ENCODE data around the gene TPPP2.
"Not testable (repeated sequence)": the region's sequence is repeated elsewhere in the genome, so short reads cannot be mapped to it uniquely, and the experiment has no call there.

The TPPP2 gene

DNA sequence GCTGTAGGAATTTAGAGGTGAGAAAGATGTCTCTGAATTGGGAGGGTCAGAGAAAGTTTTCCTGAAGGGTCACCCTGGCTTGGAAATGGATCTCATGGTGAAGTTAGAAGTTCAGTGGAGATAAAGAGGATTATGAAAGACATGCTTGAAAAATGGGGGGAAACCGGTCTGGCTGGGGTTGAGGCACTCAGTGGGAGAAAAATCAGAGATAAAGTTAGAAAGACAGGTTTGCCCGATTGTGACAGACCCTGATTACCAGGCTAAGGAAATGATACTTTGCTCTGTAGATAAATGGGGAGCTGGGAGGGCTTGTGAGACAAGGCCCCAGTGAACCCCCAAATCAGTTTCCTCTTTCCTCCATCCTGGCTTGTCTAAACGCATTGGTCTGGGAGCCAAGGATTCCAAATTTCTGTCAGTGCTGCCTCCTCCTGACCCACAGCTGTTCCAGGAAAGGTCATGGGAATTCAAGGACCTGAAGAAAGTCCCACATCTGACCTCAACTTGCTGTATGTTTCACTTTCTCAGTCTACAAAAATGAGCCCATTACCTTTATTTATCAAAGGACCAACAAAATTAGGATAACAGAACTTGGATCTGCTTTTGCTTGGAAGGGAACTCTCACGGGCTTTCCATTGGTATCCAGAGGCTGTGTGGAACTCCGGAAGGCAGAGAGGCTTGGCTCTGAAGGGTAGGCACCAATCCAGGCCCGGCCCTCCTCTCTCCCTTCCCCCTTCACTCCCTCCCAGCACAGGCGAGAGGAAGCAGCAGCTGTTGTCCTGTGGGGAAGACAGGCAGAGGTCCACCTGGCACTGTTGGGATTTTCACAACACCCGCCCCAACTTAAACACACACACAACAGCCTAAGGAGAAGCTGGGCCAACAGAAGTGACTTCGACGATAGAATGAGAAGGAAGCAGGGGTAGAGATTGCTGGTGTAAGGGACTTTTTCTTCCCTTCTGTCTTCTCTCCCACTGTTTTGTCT is 8.7 kb downstream of the TPPP2 start:
- no peak for DNase-seq (ENCODE audit: low read depth)

DNA sequence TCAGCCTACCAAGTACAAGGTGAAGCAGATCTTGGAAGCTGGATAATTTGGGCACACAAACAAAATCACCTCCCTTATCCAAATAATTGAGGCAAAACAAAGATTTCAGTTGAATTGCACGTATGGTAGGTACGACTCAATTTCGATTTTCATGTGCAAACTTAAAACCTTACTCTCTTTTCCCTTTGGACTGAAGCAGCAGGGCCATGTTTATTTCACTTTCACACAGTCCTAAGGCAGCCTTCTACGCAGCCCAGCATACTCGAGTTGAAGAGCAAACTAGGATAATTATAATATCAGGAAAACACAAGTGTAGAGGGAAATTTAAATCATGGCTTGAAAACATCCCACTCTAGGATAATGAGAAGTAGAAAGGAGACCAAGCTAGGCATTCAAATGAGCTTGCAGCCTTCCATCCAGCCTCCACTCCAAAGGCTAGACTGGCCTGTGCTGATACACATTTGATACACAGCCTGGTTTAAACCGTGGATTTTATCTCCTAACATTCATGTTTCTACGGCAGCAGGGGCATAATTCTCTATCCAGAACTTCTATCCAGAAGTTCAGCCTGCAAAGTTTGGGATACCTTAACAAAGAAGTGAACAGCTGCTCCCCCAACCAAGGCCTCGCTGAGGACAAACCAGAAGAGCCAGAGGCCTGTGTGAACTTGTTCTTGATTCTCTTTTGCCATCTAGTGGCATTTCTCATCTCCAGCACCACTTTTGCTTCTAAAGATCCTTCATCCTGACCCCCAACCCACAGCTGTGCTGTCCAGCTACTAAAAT is 9.8 kb downstream of the TPPP2 start:
- no peak for DNase-seq (ENCODE audit: low read depth)

DNA sequence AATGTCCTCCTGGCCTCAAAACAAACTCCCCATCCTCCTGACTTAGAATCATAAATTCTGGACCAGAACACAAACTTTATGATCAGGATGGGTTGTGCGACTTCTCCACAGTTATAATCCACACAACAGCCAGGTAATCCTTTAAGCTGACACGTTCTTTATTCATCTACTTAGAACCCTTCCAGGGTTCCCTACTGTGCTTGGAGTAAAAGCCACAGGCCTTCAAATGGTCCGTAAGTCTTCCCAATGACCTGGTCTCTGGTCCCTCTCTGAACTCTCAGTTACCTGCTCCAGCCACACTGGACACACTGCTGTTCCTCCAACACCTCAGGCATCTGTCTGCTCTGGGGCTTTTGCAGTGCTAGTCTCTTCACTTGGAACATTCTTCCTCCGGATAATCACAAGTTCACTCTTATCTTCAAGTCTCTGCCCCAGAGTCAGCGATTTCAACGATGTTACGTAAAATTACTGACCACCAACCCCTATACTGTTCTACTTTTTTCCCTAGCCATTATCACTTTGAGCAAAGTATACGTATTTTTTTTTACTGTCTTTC is 10.4 kb downstream of the TPPP2 start:
- no peak for DNase-seq (ENCODE audit: low read depth)

DNA sequence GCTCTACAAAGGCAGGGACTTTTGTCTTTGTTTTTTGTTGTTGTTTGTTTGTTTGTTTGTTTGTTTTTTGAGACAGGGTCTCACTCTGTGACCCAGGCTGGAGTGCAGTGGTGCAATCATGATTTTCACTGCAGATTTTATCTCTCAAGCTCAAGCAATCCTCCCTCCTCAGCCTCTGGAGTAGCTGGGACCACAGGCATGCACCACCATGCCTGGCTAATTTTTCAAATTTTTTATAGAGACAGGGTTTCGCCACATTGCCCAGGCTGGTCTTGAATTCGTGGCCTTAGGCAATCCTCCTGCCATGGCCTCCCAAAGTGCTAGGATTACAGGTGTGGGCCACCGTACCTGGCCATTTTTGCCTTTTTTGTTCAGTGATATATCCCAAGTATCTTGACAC is 10.9 kb downstream of the TPPP2 start:
- not testable (repeated sequence) for DNase-seq (ENCODE audit: low read depth)

DNA sequence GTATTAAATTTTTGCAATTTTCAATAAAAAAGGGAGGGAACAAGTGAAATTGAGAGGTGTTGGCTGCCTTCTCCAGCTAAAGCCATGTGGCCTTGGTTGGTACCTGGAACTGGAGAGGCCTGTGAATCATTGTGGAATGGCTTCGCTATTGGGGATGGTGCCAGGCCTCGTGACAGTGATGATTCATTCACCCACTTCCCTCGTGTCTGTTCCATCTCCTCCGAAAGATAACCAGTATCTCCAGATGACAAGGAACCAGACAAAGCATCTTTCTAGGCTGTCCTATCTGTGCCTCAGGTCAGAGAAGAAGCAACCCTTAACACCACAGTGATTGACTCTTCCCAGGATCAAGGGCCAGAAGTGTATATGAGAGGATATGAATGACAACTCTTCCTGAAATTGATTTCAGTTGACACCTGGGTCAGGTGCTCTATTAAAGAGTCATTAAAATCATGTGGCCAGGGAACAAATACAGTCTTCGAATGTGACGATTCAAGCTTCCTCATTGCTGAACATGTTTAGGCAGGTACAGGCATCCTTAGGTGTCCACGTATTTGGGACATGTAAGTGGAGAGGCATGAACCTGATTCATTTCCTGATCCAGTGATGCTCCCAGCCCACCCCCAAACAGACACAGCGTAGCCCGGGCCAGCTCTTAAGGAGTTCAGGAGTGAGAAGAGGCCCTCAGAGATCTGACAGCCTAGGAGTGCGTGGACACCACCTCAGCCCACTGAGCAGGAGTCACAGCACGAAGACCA is 11.8 kb downstream of the TPPP2 start, which contains the start of gene RNASE7:
Gene RNASE7 (plus strand): TSS at position 687 of the 758 bp plus-strand sequence. CDS start 631 bp downstream, outside the sequence.
- DNase-seq (ENCODE audit: low read depth) = no peak

DNA sequence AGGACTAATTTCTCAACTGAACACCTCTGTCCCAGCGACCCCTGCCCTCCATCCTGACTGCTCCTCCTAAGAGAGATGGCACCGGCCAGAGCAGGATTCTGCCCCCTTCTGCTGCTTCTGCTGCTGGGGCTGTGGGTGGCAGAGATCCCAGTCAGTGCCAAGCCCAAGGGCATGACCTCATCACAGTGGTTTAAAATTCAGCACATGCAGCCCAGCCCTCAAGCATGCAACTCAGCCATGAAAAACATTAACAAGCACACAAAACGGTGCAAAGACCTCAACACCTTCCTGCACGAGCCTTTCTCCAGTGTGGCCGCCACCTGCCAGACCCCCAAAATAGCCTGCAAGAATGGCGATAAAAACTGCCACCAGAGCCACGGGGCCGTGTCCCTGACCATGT is 12.9 kb downstream of the TPPP2 start:
- no peak for DNase-seq (ENCODE audit: low read depth)

DNA sequence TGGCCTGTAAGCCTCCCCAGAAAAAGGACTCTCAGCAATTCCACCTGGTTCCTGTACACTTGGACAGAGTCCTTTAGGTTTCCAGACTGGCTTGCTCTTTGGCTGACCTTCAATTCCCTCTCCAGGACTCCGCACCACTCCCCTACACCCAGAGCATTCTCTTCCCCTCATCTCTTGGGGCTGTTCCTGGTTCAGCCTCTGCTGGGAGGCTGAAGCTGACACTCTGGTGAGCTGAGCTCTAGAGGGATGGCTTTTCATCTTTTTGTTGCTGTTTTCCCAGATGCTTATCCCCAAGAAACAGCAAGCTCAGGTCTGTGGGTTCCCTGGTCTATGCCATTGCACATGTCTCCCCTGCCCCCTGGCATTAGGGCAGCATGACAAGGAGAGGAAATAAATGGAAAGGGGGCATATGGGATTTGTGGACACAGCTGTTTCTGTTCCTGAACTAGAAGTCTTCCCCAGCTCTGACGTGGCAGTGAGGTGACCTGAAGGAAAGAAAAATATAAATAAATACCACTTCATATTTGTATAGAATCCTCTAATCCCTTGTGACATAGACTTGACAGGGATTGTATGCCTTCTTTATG is 13.5 kb downstream of the TPPP2 start:
- DNase-seq (ENCODE audit: low read depth) = no peak

DNA sequence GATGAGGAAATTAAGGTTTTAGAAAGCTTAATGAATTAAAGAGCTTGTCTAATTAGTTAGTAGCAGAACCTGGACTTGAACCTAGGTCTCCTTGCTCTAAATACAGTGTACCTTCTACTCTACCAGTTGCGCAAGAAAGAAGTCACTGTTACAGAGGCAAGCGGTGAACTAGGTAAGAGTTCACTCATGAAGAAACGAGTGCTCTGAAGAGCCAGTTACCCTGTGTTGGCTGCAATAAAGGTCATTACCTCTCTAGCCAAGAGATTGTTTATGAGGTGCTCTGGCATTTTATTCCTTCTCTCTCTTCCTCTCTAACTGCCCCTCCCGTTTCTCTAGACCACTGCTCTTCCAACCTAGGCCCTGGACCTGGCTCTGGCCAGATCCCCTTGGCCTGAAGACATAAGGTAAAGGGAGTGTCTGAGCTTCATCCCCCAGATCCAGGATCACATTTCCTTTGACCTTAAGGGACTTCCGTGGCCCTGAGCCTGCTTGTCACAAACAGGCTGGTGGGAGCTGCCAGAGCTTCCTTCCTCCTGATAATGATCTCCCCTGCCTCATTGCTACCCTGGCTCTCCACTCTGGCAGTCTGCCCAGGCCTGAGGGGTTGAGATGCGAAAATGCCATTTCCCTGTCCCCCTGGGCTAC is 14.1 kb downstream of the TPPP2 start:
- DNase-seq (ENCODE audit: low read depth) = no peak

DNA sequence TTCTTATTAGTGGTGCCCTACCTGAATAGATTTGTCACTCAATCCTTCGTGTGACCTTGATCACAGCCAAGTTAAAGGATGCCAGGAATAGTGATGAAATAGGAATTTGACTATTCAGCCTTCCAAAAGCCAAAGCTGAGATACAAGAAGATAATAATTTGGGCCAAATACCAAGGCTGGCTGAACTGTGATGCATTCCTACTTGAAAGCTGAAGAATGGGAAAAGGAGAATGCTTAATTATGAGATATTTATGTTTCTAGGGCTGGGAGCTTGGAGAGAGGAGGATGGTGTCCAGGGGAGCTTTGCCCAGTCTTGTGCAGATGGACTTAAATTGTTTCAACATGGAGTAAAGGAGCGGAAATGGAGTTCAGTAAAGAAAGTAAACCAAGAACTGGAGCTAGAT is 17.4 kb downstream of the TPPP2 start:
- no peak for DNase-seq (ENCODE audit: low read depth)

DNA sequence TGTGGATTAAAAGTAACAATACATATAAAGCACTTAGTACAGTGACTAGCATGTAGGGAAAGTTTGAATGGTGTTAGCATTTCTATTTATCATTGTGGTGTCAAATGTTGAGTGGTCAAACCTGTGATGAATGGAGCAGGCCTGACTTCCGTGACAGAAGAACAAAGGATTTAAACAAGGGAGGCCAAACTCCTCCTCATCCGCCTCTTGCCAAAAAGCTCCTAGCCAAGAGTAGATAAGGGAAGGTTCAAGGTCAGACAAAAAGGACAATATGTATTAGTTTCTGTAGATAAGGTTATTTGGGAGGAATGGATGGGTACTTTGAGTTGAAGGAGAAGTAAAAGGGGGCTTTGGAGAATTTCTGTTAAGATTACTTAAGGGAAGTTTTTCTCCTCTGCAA is 18.6 kb downstream of the TPPP2 start:
- DNase-seq (ENCODE audit: low read depth) = no peak

DNA sequence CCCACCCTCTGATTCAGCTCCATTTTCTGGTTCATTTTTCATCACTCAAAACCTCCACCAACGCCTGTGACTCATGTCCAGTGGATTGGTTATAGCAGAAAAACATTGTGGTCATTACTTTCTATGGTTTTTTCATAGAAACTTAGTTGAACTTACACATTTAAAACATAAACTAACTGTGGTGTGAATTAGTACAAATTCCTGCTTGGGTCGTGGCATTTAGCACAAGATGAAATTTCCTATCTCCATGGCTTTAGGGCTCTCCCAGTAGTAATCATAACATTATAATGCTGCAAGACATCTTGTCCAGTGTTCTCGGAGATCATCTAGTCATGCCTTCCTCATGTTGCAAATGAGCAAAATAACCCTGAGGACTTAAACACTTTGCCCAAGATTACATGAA is 19.3 kb downstream of the TPPP2 start:
- DNase-seq (ENCODE audit: low read depth) = no peak

DNA sequence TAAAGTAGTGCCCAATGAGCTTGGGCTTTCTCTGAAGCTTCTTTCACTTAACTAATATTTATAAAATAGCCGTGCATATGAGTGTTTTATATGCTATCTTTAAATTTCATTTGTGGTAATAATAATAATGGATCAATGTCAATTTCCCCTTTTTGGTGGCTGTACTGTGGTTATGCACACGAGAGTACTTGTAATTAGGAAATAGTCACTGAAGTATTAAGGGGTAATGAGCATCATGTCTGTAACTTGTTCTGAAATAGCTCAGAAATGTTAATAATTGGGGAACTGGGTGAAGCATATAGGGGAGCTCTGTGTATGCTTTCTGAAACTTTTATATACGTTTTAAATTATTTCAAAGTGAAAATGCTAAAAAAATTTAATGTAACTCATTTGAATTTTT is 20.6 kb downstream of the TPPP2 start:
- DNase-seq (ENCODE audit: low read depth) = no peak

DNA sequence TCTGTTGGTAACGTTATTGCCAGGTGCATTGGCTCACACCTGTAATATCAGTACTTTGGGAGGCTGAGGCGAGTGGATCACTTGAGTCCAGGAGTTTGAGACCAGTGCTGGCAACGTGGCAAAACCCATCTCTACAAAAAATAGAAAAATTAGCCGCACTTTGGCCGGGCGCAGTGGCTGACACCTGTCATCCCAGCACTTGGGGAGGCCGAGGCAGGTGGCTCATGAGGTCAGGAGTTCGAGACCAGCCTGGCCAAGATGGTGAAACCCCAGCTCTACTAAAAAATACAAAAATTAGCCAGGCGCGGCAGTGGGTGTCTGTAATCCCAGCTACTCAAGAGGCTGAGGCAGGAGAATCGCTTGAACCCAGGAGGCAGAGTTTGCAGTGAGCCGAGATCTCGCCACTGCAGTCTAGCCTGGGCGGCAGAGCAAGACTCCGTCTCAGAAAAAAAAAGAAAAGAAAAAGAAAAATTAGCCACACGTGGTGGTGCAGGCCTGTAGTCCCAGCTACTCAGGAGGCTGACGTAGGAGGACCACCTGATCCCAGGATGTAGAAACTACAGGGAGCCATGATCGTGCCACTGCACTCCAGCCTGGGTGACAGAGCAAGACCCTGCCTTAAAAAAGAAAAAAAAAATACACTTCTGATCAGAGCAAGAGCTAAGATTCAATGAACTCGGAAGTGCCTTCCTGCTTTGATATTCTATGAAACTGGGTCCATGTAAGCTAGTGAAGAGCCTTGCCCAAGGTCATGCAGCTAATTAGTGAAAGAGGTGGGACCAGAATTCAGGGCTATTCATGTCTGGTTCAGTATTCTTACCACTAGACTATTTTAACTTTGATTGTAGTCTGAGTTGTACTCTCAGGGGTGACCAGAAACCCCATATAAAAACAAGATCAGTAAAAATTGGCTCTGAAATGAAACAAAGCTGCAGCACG is 23.4 kb downstream of the TPPP2 start:
- no peak for DNase-seq (ENCODE audit: low read depth)

DNA sequence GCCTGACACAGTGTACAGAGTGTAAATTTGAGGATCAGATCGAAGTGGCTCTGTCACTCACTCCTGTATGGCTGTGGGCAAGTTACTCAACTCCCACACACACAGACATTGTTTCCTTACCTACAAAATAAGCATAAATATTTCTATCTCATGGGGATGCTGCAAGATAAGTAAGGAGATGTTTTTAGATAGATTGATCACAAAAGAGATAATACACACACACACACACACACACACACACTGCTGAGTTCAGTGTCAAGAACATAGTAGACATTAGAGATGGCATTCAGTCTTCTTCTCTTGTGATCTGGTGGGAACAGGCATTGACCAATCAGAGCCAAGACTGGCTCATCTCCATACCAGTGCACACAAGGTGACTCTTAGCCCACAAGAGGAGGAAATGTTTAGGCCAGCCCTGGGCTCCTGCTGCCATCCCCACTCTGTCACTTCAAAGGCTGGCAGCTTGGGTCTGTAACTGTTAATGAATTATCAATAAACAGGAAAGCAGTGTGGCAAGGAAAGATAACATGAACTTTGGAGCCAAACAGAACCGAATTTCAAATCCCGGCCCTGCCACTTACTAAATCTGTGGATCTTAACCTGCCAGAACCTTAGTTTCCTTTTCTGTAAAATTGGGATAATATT is 24.2 kb downstream of the TPPP2 start:
- no peak for DNase-seq (ENCODE audit: low read depth)

DNA sequence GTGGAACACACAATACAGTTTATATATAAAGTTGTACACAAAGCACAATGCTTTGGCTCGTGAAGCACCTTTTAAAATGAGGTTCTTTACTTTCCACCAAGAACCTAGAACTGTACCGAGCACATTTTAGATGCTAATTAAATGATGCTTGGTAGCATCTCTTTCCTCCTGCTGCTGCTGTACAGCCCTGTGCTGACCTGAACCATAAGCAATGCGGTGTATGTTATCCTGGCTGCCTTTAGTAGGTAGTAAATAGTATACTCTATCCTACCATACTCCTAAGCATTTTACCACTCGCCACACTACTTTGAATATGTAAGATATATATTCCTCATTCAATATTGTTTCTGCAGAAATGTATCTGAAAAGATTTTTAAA is 24.7 kb downstream of the TPPP2 start:
- DNase-seq (ENCODE audit: low read depth) = no peak

DNA sequence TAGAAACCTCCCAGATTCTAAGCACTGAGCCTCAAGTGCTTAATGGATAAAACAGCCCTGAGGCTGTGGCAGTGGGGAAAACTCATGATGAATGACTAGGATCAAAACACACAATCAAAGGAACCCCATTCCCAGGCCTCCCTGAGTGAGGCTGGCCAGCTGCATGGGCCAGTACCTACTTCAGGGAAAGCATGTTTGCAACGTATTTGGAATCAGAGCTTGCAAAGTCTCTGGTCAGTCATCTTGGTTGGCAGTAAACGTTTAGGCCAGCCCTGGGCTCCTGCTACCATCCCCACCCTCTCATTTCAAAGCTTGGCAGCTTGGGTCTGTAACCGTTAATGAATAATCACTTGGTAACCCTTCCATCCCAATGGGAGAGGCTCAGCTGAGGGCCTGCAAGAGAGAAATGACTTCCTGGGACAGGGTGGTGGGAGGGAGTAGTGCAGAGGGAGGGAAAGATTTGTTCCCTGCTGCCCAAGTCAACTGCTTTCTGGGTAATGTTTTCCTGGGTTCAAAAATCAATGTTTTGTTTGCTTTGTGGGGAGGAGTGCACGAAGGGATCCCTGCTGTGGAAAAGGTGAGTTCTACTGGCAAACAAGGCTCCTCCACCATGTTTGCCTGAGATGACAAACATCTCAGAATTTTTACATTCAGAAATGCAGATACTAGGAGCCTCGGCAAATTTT is 25.6 kb downstream of the TPPP2 start:
- DNase-seq (ENCODE audit: low read depth) = no peak

DNA sequence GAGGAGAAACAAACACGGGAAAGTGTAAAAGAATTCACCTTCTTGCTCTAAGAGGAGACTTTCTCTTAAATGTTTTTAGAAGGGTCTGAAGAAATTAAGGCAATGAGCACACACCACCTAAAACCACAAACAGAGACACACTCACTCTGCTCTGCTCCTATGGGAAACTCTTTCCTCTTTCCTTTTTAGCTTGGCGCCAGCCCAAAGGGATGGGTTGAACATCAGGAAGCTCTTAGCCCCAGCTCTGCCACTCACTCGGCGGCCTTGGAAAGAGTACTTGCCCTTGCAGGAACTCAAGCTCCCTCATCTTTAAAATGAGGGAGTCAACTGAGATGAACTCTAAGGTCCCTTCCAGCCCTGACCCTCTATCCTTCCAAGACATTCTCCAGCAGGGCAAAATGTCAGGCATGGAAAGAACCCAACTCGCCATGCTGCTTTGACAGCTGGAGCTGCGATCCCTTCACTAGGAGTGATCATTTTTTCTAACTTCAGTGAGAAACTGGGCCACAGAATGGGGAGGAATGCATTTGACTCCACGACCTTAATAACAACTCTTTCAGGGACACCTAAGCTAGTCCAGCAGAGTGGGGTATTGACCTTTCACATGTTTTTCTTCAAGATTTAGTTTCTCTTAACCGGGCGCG is 26.6 kb downstream of the TPPP2 start:
- DNase-seq (ENCODE audit: low read depth) = no peak

Measured in stimulated activated CD8-positive, alpha-beta memory T cell treated with anti-CD3 and anti-CD28 coated beads, Interleukin-12 subunit alpha, Interleukin-12 subunit beta, amount 100 ng/mL, for 4 hours (primary cell).